Epithelial cell of prostate (primary cell): ENCODE results near the gene SPAG9.

ENCODE experiments used
- DNase-seq: peaks from one replicate; pipeline ENCODE4 v3.0.0-alpha.2; 2011; ENCODE audit warnings: low read depth, low spot score
- H3K27ac ChIP-seq: fragments of 450-650 bp; 2 replicates; pipeline ENCODE4 v1.5.1; 2017; ENCODE audit warnings: mild to moderate bottlenecking

Gene SPAG9

GRCh38 chr17:50959341-50959740 lies 161.3 kb downstream of the SPAG9 start:
- H3K27ac ChIP-seq, result no peak overlapping the region
- no peak for DNase-seq

DNA sequence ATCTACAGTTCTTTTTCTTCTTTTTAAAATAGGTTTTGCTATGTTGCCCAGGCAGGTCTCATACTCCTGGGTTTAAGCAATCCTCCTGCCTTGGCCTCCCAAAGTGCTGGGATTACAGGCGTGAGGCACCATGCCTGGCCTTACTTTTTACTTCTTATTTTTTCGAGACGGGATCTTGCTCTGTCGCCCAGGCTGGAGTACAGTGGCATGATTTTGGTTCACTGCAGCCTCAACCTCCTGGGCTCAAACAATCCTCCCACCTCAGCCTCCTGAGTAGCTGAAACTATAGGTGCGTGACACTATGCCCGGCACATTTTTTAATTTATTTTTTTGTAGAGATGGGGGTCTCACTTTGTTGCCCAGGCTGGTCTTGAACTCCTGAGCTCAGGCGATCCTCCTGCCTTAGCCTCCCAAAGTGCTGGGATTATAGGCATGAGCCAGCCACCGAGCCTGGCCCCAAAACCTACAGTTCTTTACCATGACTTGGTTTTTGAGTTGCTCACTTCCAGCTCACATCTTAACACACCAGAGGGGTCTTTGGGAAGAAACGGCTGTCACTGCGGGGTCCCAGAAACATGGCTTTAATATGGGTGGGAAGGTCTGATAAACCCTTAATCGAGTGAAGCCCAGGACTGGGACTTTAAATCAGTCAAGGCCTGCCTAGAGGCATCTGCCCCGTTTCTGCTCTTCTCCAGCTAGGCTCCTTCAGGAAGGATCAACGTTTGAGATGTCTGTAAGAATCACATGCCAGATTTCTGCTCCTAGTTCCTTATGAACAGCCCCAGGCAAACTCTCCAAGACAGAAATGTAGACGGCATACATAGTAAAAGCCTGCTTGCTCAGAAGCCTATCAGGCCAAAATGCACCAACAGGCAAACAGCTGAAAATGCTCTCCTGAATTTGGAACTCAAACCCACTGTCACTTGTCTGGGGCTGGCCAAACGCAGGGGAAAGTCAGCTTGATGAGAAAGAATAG lies 162.8 kb downstream of the SPAG9 start:
- no peak overlapping the region for H3K27ac ChIP-seq
- no peak for DNase-seq

DNA sequence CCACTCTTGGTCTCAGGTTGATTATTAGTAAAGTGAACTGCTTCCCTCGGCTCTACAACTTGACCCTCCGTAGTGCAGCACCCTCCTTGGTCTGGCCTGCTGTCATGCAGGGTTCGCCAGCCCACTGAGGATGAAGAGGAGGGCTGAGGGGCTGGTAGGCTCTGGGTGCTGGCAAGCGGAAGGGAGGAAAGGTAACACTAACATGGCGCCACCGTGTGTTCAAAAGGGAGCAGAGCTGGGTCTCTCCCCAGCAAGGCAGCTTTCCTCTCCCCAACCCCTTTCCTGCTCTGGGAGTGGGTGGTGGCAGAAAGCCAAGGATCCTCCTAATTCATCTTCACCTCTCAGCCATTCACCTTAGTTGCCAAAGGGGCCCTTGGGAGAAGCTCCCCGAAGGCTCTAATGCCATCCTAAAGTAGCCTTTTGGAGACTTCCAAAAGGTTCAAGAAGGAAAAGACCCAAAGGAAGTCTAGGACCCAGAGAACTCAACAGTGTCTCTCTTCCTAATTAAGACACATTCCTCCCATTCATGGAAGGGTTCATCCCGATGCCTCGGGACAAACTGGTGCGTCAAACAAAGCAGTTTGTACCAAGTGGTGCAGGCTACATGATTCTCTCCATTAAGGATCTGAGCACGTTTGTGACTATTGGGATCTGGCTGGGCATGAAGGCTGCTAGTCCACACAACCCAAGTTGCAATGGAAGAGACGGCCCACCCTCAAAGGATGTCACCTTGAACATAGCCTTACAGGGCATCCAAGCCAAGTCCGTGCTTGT lies 163.7 kb downstream of the SPAG9 start:
- no peak overlapping the region for H3K27ac ChIP-seq
- no peak for DNase-seq

GRCh38 chr17:50956409-50956749 lies 164.3 kb downstream of the SPAG9 start:
- no peak overlapping the region for H3K27ac ChIP-seq
- DNase-seq, result no peak

- no peak overlapping the region for H3K27ac ChIP-seq
- no peak for DNase-seq
These were observed 165.0 kb downstream of the SPAG9 start for GRCh38 chr17:50955667-50956120.

DNA sequence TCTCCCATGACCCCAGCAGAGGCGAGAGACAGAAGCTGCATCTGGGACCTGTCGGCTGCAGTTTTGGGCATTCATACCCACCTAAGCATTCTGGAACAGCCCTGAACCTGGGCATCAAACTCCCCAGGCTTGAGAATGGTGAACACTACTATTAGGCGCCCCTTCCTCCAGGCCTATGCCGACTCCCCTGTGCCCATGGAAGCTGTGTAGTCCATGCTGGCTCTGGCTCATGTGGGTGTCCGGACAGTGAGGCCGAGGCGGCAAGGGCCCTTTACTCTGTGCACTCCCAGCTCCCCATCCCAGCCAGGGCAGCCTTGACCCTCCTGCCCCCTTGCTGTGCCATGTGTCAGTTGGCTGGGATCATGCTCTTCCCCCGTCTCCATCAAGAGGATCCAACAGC lies 165.5 kb downstream of the SPAG9 start:
- DNase-seq, result no peak
- peak overlapping the region; percentile 43 for H3K27ac ChIP-seq

GRCh38 chr17:50954641-50955121 lies 166.0 kb downstream of the SPAG9 start:
- DNase-seq, result no peak
- H3K27ac ChIP-seq, result peak overlapping the region; percentile 43

GRCh38 chr17:50953831-50954601 lies 166.7 kb downstream of the SPAG9 start:
- H3K27ac ChIP-seq, result peak overlapping the region; percentile 43
- peak; percentile 59 for DNase-seq

DNA sequence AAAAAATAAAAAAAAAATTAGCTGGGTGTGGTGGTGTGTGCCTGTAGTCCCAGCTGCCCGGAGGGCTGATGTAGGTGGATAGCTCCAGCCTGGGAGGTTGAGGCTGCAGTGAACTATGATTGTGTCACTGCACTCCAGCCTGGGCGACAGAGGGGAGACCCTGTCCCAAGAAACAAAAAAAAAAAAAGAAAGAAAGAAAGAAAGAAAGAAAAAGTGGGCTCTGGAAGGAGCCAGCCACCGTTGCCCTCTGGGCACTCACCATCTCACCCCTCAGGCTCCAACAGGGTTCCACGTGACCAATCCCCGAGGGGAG lies 167.2 kb downstream of the SPAG9 start:
- H3K27ac ChIP-seq, result peak overlapping the region; percentile 93
- no peak for DNase-seq

DNA sequence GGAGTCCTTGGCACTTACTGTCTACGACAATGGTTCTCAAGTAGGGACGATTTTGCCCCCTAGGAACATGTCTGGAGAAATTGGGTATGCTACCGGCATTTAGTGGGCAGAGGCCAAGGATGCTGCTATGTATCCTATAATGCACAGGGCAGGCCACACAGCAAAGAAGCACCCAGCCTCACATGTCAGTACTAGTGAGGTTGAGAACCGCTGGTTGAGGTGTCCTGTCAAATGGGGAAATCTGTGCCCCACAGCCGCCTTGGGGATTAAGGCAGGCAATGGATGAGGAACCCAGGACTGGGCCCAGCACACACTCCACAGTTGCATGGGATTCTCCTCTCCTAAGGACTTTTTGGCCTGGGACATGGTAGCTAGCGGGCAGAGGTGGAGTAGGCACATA lies 167.8 kb downstream of the SPAG9 start:
- peak overlapping the region; percentile 93 for H3K27ac ChIP-seq
- DNase-seq, result no peak

GRCh38 chr17:50952013-50952412 lies 168.7 kb downstream of the SPAG9 start:
- peak overlapping the region; percentile 93 for H3K27ac ChIP-seq
- peak; percentile 46 for DNase-seq

DNA sequence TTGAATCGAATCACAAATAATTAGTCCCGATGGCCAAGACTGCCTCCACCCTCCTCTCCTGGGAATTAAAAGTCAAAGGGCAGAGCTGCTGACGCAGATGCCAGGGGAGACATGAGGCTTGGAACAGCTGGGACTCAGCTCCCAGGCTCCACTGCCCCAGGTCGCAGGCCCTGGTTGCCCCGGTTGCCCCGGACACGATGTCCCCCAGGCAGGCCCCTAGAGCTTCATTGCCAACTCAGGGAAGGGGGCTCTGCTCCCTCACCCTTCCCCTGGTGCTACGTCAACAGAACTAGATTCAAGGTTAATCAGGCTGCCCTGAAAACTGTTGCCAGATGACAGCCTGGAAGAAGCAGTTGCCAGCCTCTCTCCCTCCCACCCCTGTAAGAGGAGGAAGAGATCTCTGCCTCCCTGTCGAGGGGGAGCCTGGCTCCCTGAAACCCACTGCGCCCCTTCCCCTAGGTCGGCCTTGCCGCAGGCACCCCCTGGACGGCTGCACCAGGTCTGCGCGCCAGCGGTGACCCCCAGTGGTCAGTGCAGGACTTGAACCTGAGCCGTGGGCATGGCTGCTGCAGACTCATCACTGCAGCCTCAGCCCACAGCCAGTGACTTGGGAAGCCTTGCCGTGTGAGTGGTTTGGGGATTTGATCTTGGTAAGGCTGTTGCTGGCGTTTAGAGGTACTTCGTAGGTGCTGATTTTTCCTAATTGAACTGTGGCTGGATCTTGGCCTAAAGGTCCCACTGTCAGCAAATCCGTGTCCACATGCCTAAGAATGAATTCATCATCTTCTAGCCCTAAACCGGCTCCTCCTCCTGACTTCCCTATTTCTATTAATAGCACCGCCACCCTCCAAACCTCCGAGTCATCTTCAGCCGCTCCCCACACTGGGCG lies 170.4 kb downstream of the SPAG9 start:
- peak; percentile 73 for DNase-seq
- peak overlapping the region; percentile 93 for H3K27ac ChIP-seq

- no peak for DNase-seq
- peak overlapping the region; percentile 93 for H3K27ac ChIP-seq
These were observed 171.3 kb downstream of the SPAG9 start for GRCh38 chr17:50949128-50949988.

DNA sequence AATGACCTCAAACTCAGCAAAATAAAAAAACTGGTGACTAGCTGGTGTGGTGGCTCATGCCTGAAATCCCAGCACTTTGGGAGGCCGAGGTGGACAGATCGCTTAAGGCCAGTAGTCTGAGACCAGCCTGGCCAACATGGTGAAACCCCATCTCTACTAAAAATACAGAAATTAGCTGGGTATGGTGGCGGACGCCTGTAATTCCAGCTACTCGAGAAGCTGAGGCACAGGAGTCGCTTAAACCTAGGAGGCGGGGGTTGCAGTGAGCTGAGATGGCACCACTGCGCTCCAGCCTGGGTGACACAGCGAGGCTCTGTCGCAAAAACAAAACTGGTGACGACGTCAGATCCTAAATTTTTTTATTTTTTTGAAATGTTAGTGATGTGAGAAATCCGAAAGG lies 172.0 kb downstream of the SPAG9 start:
- H3K27ac ChIP-seq, result peak overlapping the region; percentile 93
- DNase-seq, result no peak

DNA sequence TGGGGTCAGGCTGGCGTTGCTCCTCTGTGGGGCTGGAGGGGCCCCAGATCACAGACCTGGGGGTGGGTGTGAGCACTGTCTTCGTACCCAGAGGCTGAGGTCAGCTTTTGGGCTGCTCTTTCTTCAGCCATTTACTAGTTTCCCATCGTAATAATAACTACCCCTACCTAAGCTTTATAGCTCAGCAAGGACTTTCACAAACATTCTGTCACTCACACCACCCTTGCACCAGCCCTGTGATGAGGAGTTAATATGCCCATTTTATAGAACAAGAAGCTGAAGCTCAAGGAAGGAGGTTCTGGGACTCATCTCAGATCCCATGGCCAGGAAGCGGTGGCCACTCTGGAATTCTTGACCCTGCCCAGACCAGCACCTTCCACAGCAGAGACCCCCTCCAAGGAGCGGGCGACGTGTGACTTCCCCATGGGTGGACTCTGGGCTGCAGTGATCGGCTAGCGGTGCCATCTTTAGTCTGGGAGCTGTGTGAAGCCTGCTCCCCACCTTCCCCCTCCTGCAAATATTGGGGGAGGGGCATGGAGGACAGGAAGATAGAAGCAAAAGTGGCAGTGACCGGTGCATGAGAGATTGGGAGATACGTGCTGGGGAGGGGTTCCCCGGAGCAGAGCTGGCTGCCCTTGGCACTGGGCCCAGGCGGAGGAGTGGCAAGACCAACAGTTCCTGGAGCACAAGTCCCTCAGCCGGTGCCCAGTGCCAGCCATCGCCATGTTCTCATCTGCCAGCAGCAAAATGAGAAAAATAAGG lies 172.7 kb downstream of the SPAG9 start:
- no peak for DNase-seq
- peak overlapping the region; percentile 93 for H3K27ac ChIP-seq

GRCh38 chr17:50946891-50947781 lies 173.5 kb downstream of the SPAG9 start:
- no peak overlapping the region for H3K27ac ChIP-seq
- DNase-seq, result no peak
